ENCODE measurements around the gene SLC45A3.

The SLC45A3 gene

DNA sequence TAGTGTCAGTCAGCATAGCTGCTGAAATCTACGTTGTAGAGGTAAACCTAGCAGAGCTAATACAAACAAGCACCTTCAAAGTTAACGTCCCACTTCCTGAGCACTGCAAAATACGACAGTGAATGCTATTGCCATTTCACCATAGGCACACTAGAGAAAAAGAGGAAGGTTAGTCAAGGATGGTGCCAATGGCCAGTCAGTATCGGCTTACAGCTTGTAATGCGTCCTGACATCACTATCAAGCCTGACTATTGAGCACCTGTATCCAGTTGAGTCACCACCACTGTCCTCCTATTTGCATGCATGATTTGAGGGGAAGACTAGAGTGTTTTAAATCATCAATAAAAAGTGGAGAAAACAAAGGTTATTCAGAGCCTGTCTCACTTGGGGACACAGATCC is 35.3 kb upstream of the SLC45A3 start (continued):
- no peak for TF ChIP-seq ZNF138 (tag by site-specific recombination; IDR thresholded peaks at IDR 0.05; ENCODE audit: borderline replicate concordance)
- TF ChIP-seq MYNN (tag by site-specific recombination; IDR thresholded peaks at IDR 0.05; ENCODE audit: borderline replicate concordance), result no peak
- 0 out of 2 replicates have a peak, but pooled peaks have one; percentile 52 for TF ChIP-seq ZNF600 (tag by site-specific recombination; IDR thresholded peaks at IDR 0.05)
- peak; percentile 83 for TF ChIP-seq SCRT1 (tag by site-specific recombination; IDR thresholded peaks at IDR 0.05; ENCODE audit: borderline replicate concordance)
- no peak for TF ChIP-seq ZNF548 (tag by site-specific recombination; IDR thresholded peaks at IDR 0.05)
- no peak for TF ChIP-seq ZNF211 (tag by site-specific recombination; IDR thresholded peaks at IDR 0.05; ENCODE audit: low read depth)
- no peak for TF ChIP-seq SP2 (tag by site-specific recombination; IDR thresholded peaks at IDR 0.05)
- no peak for TF ChIP-seq TCF7L2 (IDR thresholded peaks at IDR 0.05; ENCODE audit: borderline replicate concordance, low read depth, low read length)
- TF ChIP-seq ZNF629 (tag by site-specific recombination; IDR thresholded peaks at IDR 0.05), result peak; percentile 73
- TF ChIP-seq ZNF335 (tag by site-specific recombination; conservative IDR thresholded peaks at IDR 0.05), result no peak
- TF ChIP-seq ZNF175 (tag by site-specific recombination; IDR thresholded peaks at IDR 0.05), result no peak
- TF ChIP-seq ZNF366 (tag by site-specific recombination; conservative IDR thresholded peaks at IDR 0.05), result peak; percentile 63

- ChIA-PET CTCF (interaction anchor here (0.5 to 10.0 kb wide), 7 partner anchors 9 to 191 kb away, joined by 3 to 359 read pairs (median 6); no protein-coding TSS in a partner anchor), POLR2A (no interaction called here)
- peaks cover 7% of the 10 kb centered on the region for H3K4me1 ChIP-seq (ENCODE audit: control insufficient read depth, insufficient read depth, low read length)
- peaks cover 39 to 73% of the 10 kb centered on the region in 2 experiments for H3K36me3 ChIP-seq (ENCODE audit: control insufficient read depth in 2 of 2, insufficient read depth in 1 of 2, low read length in 2 of 2)
- H3K27ac ChIP-seq (ENCODE audit: extremely low read depth, low read depth, low read length), result no peak overlapping the region
- H3K9me3 ChIP-seq (ENCODE audit: control insufficient read depth, insufficient read depth, low read depth, low read length), result no peaks in the 10 kb centered on the region
- no peak overlapping the region for H3K4me3 ChIP-seq (ENCODE audit: low read depth, low read length)
- peak; percentile 42; the same call in 1 of the 2 replicates for TF ChIP-seq ZBTB44 (tag by site-specific recombination; IDR thresholded peaks at IDR 0.05)
- TF ChIP-seq, protein P1, sequence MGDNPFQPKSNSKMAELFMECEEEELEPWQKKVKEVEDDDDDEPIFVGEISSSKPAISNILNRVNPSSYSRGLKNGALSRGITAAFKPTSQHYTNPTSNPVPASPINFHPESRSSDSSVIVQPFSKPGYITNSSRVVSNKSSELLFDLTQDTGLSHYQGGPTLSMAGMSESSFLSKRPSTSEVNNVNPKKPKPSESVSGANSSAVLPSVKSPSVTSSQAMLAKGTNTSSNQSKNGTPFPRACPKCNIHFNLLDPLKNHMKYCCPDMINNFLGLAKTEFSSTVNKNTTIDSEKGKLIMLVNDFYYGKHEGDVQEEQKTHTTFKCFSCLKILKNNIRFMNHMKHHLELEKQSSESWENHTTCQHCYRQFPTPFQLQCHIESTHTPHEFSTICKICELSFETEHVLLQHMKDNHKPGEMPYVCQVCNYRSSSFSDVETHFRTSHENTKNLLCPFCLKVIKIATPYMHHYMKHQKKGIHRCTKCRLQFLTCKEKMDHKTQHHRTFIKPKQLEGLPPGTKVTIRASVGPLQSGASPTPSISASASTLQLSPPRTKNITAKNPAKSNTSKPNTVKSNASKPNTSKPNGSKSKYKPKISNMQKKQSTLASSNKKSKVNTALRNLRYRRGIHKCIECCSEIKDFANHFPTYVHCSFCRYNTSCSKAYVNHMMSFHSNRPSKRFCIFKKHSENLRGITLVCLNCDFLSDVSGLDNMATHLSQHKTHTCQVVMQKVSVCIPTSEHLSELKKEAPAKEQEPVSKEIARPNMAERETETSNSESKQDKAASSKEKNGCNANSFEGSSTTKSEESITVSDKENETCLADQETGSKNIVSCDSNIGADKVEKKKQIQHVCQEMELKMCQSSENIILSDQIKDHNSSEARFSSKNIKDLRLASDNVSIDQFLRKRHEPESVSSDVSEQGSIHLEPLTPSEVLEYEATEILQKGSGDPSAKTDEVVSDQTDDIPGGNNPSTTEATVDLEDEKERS (tag by site-specific recombination; IDR thresholded peaks at IDR 0.05), result no peak
- TF ChIP-seq KLF10 (tag by site-specific recombination; IDR thresholded peaks at IDR 0.05), result no peak
- no peak for TF ChIP-seq ZNF585B (tag by site-specific recombination; IDR thresholded peaks at IDR 0.05)
- peak; percentile 48; the same call in 1 of the 2 replicates for TF ChIP-seq FEZF1 (tag by site-specific recombination; IDR thresholded peaks at IDR 0.05)
- TF ChIP-seq ZNF544 (tag by site-specific recombination; IDR thresholded peaks at IDR 0.05), result no peak
- TF ChIP-seq ZNF843 (tag by site-specific recombination; IDR thresholded peaks at IDR 0.05), result peak; percentile 18; the same call in 1 of the 2 replicates
- TF ChIP-seq ZNF354C (tag by site-specific recombination; IDR thresholded peaks at IDR 0.05; ENCODE audit: borderline replicate concordance, low read depth), result no peak
- TF ChIP-seq ZNF292 (tag by site-specific recombination; IDR thresholded peaks at IDR 0.05; ENCODE audit: borderline replicate concordance, low read depth), result no peak
- TF ChIP-seq GLIS2 (tag by site-specific recombination; IDR thresholded peaks at IDR 0.05), result no peak
- peak; percentile 77 for TF ChIP-seq IKZF3 (tag by site-specific recombination; IDR thresholded peaks at IDR 0.05)
- TF ChIP-seq OSR2 (tag by site-specific recombination; IDR thresholded peaks at IDR 0.05), result peak; percentile 81
- 0 out of 2 replicates have a peak, but pooled peaks have one; percentile 23 for TF ChIP-seq SCRT1 (tag by site-specific recombination; IDR thresholded peaks at IDR 0.05; ENCODE audit: borderline replicate concordance)
- no peak for TF ChIP-seq ZNF518A (tag by site-specific recombination; conservative IDR thresholded peaks at IDR 0.05; ENCODE audit: low read depth)
- TF ChIP-seq ZNF16 (tag by site-specific recombination; IDR thresholded peaks at IDR 0.05; ENCODE audit: low read depth), result no peak
- TF ChIP-seq ZNF837 (tag by site-specific recombination; IDR thresholded peaks at IDR 0.05), result no peak
- no peak for TF ChIP-seq ZNF341 (tag by site-specific recombination; IDR thresholded peaks at IDR 0.05; ENCODE audit: low read depth)
- no peak for TF ChIP-seq ZNF221 (tag by site-specific recombination; IDR thresholded peaks at IDR 0.05; ENCODE audit: borderline replicate concordance)
- TF ChIP-seq OVOL3 (tag by site-specific recombination; IDR thresholded peaks at IDR 0.05), result peak; percentile 41; the same call in 1 of the 2 replicates
Observed at GRCh38 chr1:205714906-205715246, 34.6 kb upstream of the SLC45A3 start.
